Hematopoietic multipotent progenitor cell treated with erythropoietin and hydrocortisone succinate and interleukin-3 and kit ligand, for 15 days (in vitro differentiated cells): ENCODE data around the gene FKBP7.
"Not testable (repeated sequence)": the region's sequence is repeated elsewhere in the genome, so short reads cannot be mapped to it uniquely, and the experiment has no call there.

Experiments used
- DNase-seq: peaks from one replicate; pipeline ENCODE4 v3.0.0-alpha.2; 2015; ENCODE audit warnings: low spot score

Gene FKBP7

GRCh38 chr2:178485356-178485755 lies 7.0 kb upstream of the FKBP7 start:
- no peak for DNase-seq

GRCh38 chr2:178484245-178485041 lies 6.0 kb upstream of the FKBP7 start:
- DNase-seq: peak; percentile 52

GRCh38 chr2:178482437-178482836 lies 4.0 kb upstream of the FKBP7 start:
- no peak for DNase-seq

DNA sequence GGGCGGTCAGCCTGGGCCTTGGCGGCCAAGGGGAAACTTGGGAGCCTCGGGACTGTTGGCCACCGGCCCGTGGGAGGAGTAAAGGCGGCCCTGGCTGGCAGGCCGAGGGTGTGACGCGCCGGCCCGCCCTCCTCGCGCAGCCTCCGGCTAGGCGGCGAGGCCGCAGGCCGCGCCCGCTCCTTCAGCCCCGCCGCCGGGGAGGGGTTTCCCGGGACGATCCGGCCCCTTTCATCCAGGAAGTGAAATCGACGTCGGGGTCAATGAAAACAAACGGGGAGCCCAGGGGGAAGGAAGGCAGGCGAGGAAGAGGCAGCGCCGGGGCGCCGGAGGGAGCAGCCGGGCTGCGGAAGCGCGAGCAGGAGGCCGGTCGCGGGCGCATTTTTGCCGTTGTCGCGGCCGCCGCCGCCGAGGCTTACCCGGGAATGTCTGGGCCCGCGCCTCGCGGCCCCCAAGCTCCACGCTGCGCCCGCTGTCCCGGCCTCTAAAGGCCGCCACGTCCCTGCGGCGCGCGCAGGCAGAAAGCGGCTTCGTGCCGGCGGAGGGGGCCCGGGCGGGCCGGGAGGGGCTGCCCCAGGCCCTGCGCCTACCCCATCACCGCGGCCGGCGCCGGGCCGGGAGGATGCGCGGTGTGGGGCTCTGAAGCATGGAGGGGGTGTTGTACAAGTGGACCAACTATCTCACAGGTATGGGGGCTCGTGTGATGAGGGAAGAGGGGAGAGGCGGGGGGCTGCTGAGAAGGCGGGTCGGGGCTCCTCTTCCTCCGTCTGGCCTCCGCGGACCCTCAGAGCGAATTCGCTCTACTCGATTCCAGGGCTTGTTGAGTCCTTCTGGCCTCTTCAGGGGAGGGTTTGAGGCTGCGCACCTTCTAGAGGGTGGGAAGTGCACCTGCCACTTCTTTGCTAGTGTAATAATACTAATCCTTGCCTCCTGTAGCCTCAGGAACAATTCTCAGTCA lies 2.1 kb upstream of the FKBP7 start, which contains the start of gene PLEKHA3:
Gene PLEKHA3, plus strand, starts transcription at position 231 of the 955 bp plus-strand sequence. Its CDS starts 413 bp downstream, at position 644.
- DNase-seq: peak; percentile 82

DNA sequence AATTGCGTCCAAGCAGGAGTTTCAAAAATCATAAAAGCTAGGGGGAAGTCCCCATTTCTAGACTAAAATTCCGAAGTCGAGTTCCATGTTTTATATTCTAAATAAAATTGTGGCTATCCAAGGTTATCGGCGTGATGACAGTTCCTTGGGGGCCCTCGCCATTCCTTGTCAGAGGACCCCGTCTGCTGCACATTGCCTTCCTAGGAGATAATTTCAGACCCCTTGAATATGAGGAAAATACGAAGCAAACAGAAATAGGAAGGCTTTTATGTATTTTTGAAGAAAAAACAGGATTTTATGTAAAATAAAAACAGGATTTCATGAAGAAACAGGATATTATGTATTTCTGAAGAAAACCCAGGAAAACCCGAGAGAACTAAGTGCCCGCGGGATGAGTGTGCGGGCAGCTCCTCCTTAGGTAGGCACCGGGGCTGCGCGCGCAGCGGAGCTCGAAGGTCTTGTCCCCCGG lies 1.4 kb upstream of the FKBP7 start:
- DNase-seq: no peak

GRCh38 chr2:178479275-178479616 lies 846 bp upstream of the FKBP7 start:
- DNase-seq: no peak

- no peak for DNase-seq
These were observed 316 bp downstream of the FKBP7 start for GRCh38 chr2:178478130-178478438.

DNA sequence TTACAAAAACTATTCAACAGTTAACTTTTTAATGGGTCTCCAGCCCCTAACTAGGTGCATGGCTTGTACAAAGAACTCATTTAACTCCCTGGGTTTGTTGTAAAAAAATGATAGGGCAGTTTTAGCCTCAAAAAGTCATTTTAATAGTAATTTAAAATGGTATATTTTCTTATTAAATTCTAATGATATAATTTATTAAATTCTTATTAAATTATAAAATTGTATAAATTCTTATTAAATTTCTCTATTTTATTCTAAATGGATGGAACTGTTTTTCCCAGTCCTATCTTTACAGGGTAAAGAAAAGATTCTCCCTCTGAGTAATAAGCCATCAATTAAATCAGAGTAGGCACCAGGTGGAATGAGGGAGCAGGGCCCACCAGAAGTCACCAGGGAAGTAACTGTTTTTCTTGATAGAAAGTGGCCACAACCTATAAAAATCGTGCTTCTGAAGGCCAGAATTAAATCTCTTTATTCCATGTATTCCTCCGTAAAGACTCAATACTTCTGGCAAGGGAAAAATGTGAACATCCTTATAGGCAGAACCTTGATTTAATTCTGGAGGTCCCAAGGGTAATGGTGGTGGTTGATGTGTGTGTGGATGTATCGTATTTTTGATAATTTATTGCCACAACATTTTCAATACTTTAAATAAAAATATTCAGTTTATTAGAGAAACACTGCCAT lies 814 bp downstream of the FKBP7 start:
- DNase-seq: no peak

- DNase-seq: no peak
These were observed 1.9 kb downstream of the FKBP7 start for GRCh38 chr2:178476477-178476876.

- no peak for DNase-seq
These were observed 3.8 kb downstream of the FKBP7 start for GRCh38 chr2:178474560-178474959.

GRCh38 chr2:178473931-178474330 lies 4.5 kb downstream of the FKBP7 start:
- DNase-seq: no peak

- DNase-seq: no peak
These were observed 5.0 kb downstream of the FKBP7 start for GRCh38 chr2:178473373-178473772.

GRCh38 chr2:178471313-178471712 lies 7.1 kb downstream of the FKBP7 start:
- not testable (repeated sequence) for DNase-seq

DNA sequence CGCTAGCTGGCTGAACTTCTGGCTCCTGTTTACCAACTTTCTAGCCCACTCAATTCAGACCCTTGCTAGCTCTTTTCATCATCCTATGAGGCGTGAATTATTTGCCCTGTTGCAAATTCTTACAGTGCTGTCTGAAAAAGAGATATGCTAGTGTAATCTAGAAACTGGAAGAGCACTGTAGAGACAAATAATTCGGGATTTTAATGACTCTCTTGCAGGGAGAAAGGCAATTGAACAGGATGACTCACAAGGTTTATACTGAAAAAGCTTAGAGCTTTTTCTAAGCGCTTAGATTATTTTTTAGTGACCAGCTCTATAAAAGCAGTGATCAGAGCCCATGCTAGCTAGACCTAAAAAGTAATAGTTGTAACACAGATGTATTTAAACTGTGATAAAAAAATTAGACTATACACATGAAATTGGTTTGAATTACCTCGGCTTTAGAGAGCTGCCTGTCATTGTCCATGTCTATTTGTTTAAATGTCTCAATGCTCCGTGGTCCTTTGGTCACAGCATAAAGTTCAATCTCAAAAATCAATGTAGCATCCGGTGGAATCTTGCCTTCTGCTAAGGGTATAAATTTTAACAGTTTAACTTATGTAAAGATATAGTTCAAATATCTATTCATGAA lies 9.1 kb downstream of the FKBP7 start:
- no peak for DNase-seq

DNA sequence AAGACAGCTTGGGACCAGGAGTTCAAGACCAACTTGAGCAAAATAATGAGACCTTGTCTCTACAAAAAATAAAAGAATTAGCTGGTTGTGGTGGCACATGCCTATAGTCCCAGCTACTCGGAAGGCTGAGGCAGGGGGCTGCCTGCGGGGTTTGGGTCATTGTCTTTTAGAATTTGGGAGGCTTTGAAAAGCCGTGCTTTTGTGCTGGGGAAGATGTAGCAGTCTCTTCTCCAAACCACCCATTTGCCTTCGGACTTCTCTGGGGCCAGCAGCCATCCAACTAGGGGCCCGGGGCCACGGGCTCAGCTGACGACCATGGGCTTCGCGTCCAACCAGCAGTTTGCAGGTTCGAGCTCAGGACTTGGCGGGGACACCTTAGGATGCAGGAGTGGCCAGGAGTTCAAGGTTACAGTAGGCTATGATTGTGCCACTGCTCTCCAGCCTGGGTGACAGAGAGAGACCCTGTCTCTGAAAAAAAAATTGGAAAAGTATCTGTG lies 21.0 kb downstream of the FKBP7 start:
- DNase-seq: no peak

DNA sequence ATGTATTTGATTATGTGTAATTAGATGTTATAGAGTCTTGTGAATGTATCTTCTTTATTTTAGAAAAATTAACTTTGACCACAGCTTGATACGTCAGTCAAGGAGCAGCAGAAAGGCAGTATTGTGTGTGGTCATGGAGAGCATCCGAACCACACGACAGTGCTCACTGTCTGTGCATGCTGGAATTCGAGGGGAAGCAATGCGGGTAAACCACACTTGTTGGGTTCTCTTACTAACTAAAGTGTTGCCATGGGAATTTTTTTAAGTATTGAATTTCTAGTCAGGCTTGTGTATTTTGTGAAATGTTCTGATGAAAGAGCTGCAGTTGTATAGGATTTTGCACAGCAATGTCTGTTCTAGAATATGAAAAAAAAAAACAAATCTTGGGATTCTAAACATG lies 22.5 kb downstream of the FKBP7 start:
- no peak for DNase-seq

GRCh38 chr2:178452870-178453269 lies 25.5 kb downstream of the FKBP7 start:
- DNase-seq: no peak

GRCh38 chr2:178452334-178452733 lies 26.1 kb downstream of the FKBP7 start:
- DNase-seq: no peak

DNA sequence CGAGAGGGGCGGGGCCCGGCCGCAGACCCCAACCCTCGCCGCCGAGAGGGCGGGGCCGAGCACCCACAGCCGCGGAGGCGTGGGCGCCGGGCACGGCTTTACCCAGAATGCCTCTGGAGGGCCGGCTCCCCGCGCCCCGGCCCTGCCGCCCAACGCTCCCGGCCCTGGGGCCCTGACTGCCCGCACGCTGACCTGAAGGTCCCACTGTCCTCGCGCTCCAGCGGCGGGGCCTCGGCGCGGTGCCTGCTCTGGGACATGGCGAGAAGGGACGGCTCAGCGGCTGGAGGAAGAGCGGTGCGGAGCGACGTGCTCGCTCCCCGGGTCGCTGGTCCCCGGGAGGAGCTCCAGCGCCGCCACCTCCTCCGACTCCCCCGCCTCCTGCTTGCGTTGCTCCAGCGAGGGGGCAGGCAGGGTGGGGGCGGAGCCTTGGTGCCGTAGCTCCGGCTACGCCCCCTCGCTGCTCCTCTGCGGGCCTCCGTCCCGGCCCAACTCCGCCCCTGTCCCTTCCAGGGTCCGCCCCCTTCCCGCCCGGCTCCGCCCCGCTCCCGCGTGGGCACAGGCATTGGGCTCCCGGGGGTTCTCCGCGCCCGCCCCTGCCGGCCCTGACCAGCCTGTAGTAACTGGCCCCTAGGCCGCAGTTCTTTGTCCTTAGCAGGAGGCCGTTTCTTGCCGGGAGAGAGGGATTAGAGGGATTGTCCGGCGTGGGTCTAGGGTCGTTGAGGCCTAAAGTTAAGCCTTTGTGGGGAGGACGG lies 27.4 kb downstream of the FKBP7 start, which contains the start of the genes PJVK and PRKRA:
Gene PJVK, plus strand, starts transcription at position 605 of the 752 bp plus-strand sequence. CDS start 2,032 bp downstream, outside the sequence.
Gene PRKRA, minus strand, starts transcription at position 402 of the 752 bp plus-strand sequence. Its CDS starts 145 bp downstream, at position 257.
- peak; percentile 95 for DNase-seq

DNA sequence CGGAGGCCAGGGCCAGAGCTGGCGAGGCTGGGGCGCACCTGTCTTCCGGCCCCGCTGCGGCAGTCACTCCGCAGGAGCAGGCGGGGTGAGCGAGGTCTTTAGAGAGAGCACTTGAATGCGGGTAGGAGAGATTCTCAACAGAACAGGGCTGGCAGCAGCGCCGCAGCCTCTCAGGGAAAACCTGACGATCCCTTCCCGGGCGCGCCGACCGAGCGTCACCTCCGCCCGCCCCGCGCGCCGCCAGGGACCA lies 28.0 kb downstream of the FKBP7 start:
- peak; percentile 61 for DNase-seq
